ENCODE results near the gene TMEM185A. TPM values are rescaled to one million over a fixed set of nuclear protein-coding genes. Genes with fewer than 3 reads are reported as not detected.
"Not testable (repeated sequence)": the region's sequence is repeated elsewhere in the genome, so short reads cannot be mapped to it uniquely, and the experiment has no call there.

Gene TMEM185A
- total RNA-seq, 4 donors from 2014 or later: 2.2 to 26.8 (median 12.0) TPM

DNA sequence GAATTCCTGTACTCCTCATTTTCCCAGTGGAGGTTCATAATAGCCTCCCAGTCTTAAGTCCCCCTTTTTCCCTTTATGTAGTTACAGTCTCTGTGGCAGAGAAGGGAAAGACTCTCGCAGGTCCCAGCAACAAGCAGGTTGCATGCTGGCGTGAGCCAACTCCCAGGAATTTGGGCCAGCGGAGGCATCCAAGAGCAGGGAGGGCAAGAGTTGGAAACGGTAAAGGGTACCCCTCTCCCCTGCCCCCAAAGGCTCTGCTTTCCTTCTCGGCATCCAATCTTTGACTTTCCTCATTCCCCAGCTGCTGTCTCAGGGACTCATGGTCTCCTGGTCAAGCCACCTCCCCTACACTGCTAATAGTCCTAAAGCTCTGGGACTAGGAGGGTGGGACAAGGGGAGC lies 21.1 kb downstream of the TMEM185A start:
- H3K9me3 ChIP-seq: no peaks in the 10 kb centered on the region

DNA sequence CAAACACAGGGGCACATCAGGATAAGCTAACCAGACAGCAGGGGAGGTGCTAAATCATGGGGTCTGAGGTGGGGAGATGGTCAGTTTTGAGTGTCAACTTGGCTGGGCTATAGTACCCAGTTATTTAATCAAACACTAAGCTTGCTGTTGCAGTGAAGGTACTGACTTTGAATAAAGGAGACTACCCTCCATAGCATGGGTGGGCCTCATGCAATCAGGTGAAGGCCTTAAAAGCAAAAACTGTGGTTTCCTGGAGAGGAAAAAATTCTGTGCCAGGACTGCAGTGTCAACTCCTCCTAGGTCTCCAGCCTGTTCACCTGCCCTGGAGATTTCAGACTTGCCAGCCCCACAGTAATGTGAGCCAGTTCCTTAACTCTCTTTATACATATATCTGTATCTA lies 23.9 kb downstream of the TMEM185A start:
- in situ Hi-C loops (cut with MboI; ENCODE audit: low pct_ligation_motif_present in 1 of 4, low pct_unique_long_range_greater_than_20kb in 1 of 4, low sequenced_read_pairs in 3 of 4): loop anchor here in 2 of 4 donors (25.0 kb wide), 1 partner anchor 95 kb away; the partner anchor contains the start of gene IDS (in 2 of the 2)
- H3K9me3 ChIP-seq: no peaks in the 10 kb centered on the region
- intact Hi-C loops (cut with DNase I; ENCODE audit: low total_unique reads): no loop called here
- no peaks in the 10 kb centered on the region for H3K4me1 ChIP-seq
- no peak overlapping the region for H3K27ac ChIP-seq
- no peaks in the 10 kb centered on the region for H3K36me3 ChIP-seq
- H3K4me3 ChIP-seq: no peak overlapping the region
- no peaks in the 10 kb centered on the region for H3K27me3 ChIP-seq
- no peak for TF ChIP-seq EP300 (IDR thresholded peaks at IDR 0.05; ENCODE audit: low read depth)
- TF ChIP-seq, protein P1, sequence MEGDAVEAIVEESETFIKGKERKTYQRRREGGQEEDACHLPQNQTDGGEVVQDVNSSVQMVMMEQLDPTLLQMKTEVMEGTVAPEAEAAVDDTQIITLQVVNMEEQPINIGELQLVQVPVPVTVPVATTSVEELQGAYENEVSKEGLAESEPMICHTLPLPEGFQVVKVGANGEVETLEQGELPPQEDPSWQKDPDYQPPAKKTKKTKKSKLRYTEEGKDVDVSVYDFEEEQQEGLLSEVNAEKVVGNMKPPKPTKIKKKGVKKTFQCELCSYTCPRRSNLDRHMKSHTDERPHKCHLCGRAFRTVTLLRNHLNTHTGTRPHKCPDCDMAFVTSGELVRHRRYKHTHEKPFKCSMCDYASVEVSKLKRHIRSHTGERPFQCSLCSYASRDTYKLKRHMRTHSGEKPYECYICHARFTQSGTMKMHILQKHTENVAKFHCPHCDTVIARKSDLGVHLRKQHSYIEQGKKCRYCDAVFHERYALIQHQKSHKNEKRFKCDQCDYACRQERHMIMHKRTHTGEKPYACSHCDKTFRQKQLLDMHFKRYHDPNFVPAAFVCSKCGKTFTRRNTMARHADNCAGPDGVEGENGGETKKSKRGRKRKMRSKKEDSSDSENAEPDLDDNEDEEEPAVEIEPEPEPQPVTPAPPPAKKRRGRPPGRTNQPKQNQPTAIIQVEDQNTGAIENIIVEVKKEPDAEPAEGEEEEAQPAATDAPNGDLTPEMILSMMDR (IDR thresholded peaks at IDR 0.05): no peak
- TF ChIP-seq POLR2A (IDR thresholded peaks at IDR 0.05): no peak
- no peak for TF ChIP-seq POLR2AphosphoS5 (IDR thresholded peaks at IDR 0.05)
- DNase-seq: no peak

More for the DNA sequence above, 21.1 kb downstream of the TMEM185A start:
- intact Hi-C loops (cut with DNase I; ENCODE audit: low total_unique reads) (no loop called here), in situ Hi-C loops (cut with MboI; ENCODE audit: low pct_ligation_motif_present in 1 of 4, low pct_unique_long_range_greater_than_20kb in 1 of 4, low sequenced_read_pairs in 3 of 4) (loop anchor here in 2 of 4 donors (25.0 kb wide), 1 partner anchor 98 kb away; the partner anchor contains the start of gene IDS (in 2 of the 2))
- no peaks in the 10 kb centered on the region for H3K4me1 ChIP-seq
- no peak overlapping the region for H3K27ac ChIP-seq
- no peak overlapping the region for H3K4me3 ChIP-seq
- TF ChIP-seq POLR2A (IDR thresholded peaks at IDR 0.05) (no peak), POLR2AphosphoS5 (IDR thresholded peaks at IDR 0.05) (no peak), EP300 (IDR thresholded peaks at IDR 0.05; ENCODE audit: low read depth) (no peak)
- TF ChIP-seq, protein P1 (IDR thresholded peaks at IDR 0.05): no peak
- 89% methylated on average over 5 of the region's 5 CpGs; no CpG with 5 or more reads in 1 of the 2 donors for WGBS, 2 donors (ENCODE audit: low coverage in 1 of 2)
- H3K27me3 ChIP-seq: no peaks in the 10 kb centered on the region
- DNase-seq: no peak
- no peaks in the 10 kb centered on the region for H3K36me3 ChIP-seq

DNA sequence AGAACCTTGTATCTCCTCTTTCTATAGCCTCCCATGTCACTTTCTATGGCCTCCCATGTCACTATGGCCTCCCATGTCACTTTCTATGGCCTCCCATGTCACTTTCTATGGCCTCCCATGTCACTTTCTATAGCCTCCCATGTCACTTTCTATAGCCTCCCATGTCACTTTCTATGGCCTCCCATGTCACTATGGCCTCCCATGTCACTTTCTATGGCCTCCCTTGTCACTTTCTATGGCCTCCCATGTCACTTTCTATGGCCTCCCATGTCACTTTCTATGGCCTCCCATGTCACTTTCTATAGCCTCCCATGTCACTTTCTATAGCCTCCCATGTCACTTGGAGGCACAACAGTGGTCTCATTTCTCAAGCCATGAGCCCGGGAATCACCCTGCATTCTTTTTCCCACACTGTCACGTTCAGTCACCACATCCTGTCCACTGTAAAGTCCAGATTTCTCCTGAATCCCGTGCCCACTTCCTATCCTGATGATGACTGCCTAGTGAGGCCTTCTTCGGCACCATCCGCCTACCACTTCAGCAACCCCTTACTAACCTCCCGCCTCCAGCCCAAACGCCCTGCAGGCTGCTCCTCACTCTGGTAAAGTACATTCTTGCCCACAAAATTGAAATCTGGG lies 26.2 kb downstream of the TMEM185A start:
- H3K4me1 ChIP-seq; DNase-seq; H3K9me3 ChIP-seq; H3K27ac ChIP-seq; H3K4me3 ChIP-seq; H3K27me3 ChIP-seq; intact Hi-C loops (cut with DNase I; ENCODE audit: low total_unique reads); H3K36me3 ChIP-seq: not testable (repeated sequence)
- 78 to 100% methylated on average over 2 to 7 of the region's 7 CpGs for WGBS, 2 donors (ENCODE audit: low coverage in 1 of 2)
- in situ Hi-C loops (cut with MboI; ENCODE audit: low pct_ligation_motif_present in 1 of 4, low pct_unique_long_range_greater_than_20kb in 1 of 4, low sequenced_read_pairs in 3 of 4): loop anchor here in 2 of 4 donors (25.0 kb wide), 1 partner anchor 93 kb away; the partner anchor contains the start of gene IDS (in 2 of the 2)

DNA sequence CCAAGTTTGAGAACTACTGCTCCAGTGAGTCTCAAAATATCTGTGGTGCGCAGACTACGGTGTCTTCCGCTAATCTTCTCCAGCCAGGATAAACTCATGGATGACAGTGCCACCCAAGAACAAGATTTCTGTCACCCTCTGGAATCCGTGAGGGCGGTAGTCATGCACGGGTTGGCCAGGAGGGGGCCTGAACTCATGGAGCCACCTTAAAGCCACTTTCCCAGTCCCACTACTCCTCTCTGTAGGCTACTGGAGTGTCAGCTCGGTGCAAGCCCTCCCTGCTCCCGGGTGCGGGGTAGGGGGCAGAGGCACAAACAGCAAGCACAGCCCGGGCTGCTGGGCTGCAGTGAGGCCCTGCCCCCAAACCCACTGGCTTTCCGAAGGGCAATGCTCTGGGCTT lies 33.0 kb downstream of the TMEM185A start:
- H3K27me3 ChIP-seq; H3K4me1 ChIP-seq; H3K9me3 ChIP-seq; in situ Hi-C loops (cut with MboI; ENCODE audit: low pct_ligation_motif_present in 1 of 4, low pct_unique_long_range_greater_than_20kb in 1 of 4, low sequenced_read_pairs in 3 of 4); intact Hi-C loops (cut with DNase I; ENCODE audit: low total_unique reads); H3K4me3 ChIP-seq; DNase-seq; H3K36me3 ChIP-seq; H3K27ac ChIP-seq: not testable (repeated sequence)
- no CpG with 5 or more reads among the region's 11 CpGs for WGBS, 2 donors (ENCODE audit: low coverage in 1 of 2)

DNA sequence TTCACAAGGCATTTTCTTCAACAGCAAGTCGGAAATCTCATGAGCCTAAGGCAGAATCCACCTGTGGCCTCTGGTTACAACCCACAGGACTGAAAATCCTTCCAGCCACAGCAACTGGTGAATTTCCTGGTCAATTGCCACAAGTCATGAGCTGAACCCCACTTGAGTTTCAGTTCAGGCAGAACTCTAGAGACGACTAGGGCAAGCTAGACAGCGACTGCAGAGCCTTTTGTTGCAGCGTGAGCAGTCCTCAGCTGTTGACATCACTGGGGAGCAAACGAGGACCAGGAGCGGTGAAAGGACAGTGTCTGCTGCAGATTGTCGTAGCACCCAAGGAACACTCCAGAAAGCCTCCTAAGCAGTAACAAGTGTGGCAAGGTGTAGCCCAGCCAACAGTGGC lies 35.6 kb downstream of the TMEM185A start:
- H3K4me3 ChIP-seq; DNase-seq; H3K4me1 ChIP-seq; H3K9me3 ChIP-seq; H3K36me3 ChIP-seq; H3K27ac ChIP-seq; intact Hi-C loops (cut with DNase I; ENCODE audit: low total_unique reads); in situ Hi-C loops (cut with MboI; ENCODE audit: low pct_ligation_motif_present in 1 of 4, low pct_unique_long_range_greater_than_20kb in 1 of 4, low sequenced_read_pairs in 3 of 4); H3K27me3 ChIP-seq: not testable (repeated sequence)
- no CpG with 5 or more reads among the region's 7 CpGs for WGBS, 2 donors (ENCODE audit: low coverage in 1 of 2)

DNA sequence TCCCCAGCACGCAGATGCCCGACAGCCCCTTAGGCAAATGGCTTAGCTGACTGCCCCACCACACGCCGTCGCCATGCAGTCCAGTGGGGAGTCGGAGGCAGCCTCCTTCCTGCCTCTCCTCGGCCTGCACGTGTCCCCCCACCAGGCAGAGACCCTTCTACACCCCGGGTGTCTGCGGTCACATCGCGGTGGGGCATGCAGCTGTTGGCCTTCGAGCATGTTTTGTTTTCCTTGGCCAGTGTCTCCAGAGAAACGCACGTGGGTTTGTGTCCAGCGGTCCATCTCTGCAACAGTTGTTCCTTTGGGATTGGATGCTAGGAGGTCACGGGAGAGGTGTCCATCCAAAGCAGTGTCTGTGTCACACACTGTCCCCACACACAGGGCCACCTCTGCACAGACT lies 36.4 kb downstream of the TMEM185A start, which contains the start of gene HSFX2:
Gene HSFX2 (minus strand): TSS at position 101 of the 400 bp plus-strand sequence. CDS start 614 bp downstream, outside the sequence.
- H3K4me1 ChIP-seq; H3K4me3 ChIP-seq; H3K27me3 ChIP-seq; H3K36me3 ChIP-seq; H3K27ac ChIP-seq; DNase-seq; intact Hi-C loops (cut with DNase I; ENCODE audit: low total_unique reads); H3K9me3 ChIP-seq; in situ Hi-C loops (cut with MboI; ENCODE audit: low pct_ligation_motif_present in 1 of 4, low pct_unique_long_range_greater_than_20kb in 1 of 4, low sequenced_read_pairs in 3 of 4): not testable (repeated sequence)
- WGBS, 2 donors (ENCODE audit: low coverage in 1 of 2): no CpG with 5 or more reads among the region's 17 CpGs

DNA sequence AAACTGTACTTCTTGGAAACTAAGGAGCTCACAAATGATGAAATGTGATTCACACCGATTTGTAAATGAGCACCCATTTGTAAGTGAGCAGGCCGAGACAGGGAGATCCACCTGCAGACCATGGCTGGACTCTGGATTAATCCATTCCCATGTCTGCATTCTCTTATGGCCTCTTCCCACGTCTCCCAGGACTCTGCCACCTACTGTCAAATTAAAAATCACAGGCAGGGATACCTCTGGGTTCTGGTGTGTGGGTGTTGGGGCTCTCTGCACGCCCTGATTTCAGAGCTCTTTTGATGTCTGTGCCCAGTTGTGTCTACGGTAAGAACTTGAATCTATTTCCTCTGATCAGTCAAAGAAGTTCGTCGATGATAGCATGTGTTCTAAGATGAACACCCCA lies 40.6 kb downstream of the TMEM185A start:
- DNase-seq; in situ Hi-C loops (cut with MboI; ENCODE audit: low pct_ligation_motif_present in 1 of 4, low pct_unique_long_range_greater_than_20kb in 1 of 4, low sequenced_read_pairs in 3 of 4); intact Hi-C loops (cut with DNase I; ENCODE audit: low total_unique reads): not testable (repeated sequence)

DNA sequence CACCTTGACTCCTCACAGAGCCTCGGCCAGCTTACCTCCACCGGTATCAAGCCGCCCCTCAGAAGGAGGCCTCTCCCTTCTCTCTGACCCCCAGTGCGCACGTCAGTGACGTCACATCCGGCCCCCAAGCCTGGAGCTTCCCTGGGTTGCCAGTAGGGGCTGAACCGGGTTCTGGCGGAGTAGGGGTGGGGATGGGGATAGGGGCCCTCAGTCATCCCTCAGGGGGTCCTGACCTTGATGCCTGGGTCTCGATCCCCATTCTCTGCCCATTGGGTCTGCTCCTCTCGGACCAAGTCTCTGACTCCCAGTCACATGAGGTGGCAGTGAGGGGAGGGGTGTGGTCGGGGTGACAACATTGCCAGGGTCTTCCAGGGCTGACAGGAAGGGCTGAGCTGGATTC lies 44.2 kb downstream of the TMEM185A start, which contains the start of gene MAGEA9B:
Gene MAGEA9B (minus strand): TSS at position 101 of the 400 bp plus-strand sequence. CDS start 4,280 bp downstream, outside the sequence.
- not testable (repeated sequence) for H3K4me1 ChIP-seq, DNase-seq
- WGBS, 2 donors (ENCODE audit: low coverage in 1 of 2): no CpG with 5 or more reads among the region's 12 CpGs

More for the DNA sequence above, 40.6 kb downstream of the TMEM185A start:
- H3K9me3 ChIP-seq, H3K27me3 ChIP-seq, H3K4me1 ChIP-seq, H3K36me3 ChIP-seq, H3K4me3 ChIP-seq, H3K27ac ChIP-seq: not testable (repeated sequence)
- no CpG with 5 or more reads among the region's 7 CpGs for WGBS, 2 donors (ENCODE audit: low coverage in 1 of 2)

More for the DNA sequence above, 44.2 kb downstream of the TMEM185A start, which contains the start of gene MAGEA9B:
- H3K9me3 ChIP-seq; in situ Hi-C loops (cut with MboI; ENCODE audit: low pct_ligation_motif_present in 1 of 4, low pct_unique_long_range_greater_than_20kb in 1 of 4, low sequenced_read_pairs in 3 of 4); H3K4me3 ChIP-seq; H3K27ac ChIP-seq; H3K27me3 ChIP-seq; H3K36me3 ChIP-seq; intact Hi-C loops (cut with DNase I; ENCODE audit: low total_unique reads): not testable (repeated sequence)
